Astrocyte of the spinal cord (primary cell): ENCODE results near the gene NT5M.

Experiments
- DNase-seq: peaks from one replicate; pipeline ENCODE4 v3.0.0; 2011; ENCODE audit warnings: low read depth, low spot score
- H3K4me3 ChIP-seq: 2 replicates; pipeline ENCODE4 v1.5.1; 2011; ENCODE audit warnings: low read depth, mild to moderate bottlenecking, low read length, moderate library complexity
- CTCF ChIP-seq: IDR thresholded peaks from 2 replicates; pipeline ENCODE4 v1.5.1; 2012; ENCODE audit warnings: low read depth, mild to moderate bottlenecking, low read length, inconsistent platforms
- in situ Hi-C: cut with HindIII; loops from 2 replicates; pipeline ENCODE4 v1.10.0; 2017; ENCODE audit warnings: low sequenced_read_pairs

Gene NT5M

GRCh38 chr17:17367931-17368330, 64.8 kb downstream of the NT5M start:
- no peak overlapping the region for H3K4me3 ChIP-seq
- TF ChIP-seq CTCF = no peak
- no peak for DNase-seq
- in situ Hi-C loops = loop anchor here (25.0 kb wide), 1 partner anchor 219 kb away; the partner anchor contains the start of gene PEMT

- H3K4me3 ChIP-seq = no peak overlapping the region
- no peak for DNase-seq
- no peak for TF ChIP-seq CTCF
- in situ Hi-C loops = loop anchor here (25.0 kb wide), 1 partner anchor 217 kb away; the partner anchor contains the start of gene PEMT
Measured at GRCh38 chr17:17370711-17371110, 67.5 kb downstream of the NT5M start.

- H3K4me3 ChIP-seq = no peak overlapping the region
- in situ Hi-C loops = loop anchor here (25.0 kb wide), 1 partner anchor 214 kb away; the partner anchor contains the start of gene PEMT
- TF ChIP-seq CTCF = no peak
- no peak for DNase-seq
Measured at GRCh38 chr17:17372856-17373520, 69.8 kb downstream of the NT5M start.

GRCh38 chr17:17375841-17376240, 72.7 kb downstream of the NT5M start:
- no peak for DNase-seq
- TF ChIP-seq CTCF = no peak
- no peak overlapping the region for H3K4me3 ChIP-seq
- in situ Hi-C loops = no loop called here

- H3K4me3 ChIP-seq = no peak overlapping the region
- TF ChIP-seq CTCF = no peak
- in situ Hi-C loops = no loop called here
- DNase-seq = no peak
Measured at GRCh38 chr17:17376362-17376761, 73.2 kb downstream of the NT5M start.

GRCh38 chr17:17377071-17377967, 74.1 kb downstream of the NT5M start:
- no peak for DNase-seq
- H3K4me3 ChIP-seq = no peak overlapping the region
- in situ Hi-C loops = no loop called here
- TF ChIP-seq CTCF = no peak
